ENCODE measurements around the gene CA5A.
A peak's percentile ranks its signal among the peaks of the same experiment; 100 is the strongest.
"Not testable (repeated sequence)": the region's sequence is repeated elsewhere in the genome, so short reads cannot be mapped to it uniquely, and the experiment has no call there.

The CA5A gene

GRCh38 chr16:87946596-87947347 is 10.4 kb upstream of the CA5A start:
- H3K4me3 ChIP-seq (ENCODE audit: low read length): no peak overlapping the region
- TF ChIP-seq CTCF (IDR thresholded peaks at IDR 0.05; ENCODE audit: insufficient read depth, low read depth, low read length, missing control alignments): no peak
- DNase-seq (ENCODE audit: low read depth): no peak

- DNase-seq (ENCODE audit: low read depth): peak; percentile 98
- no peak for TF ChIP-seq CTCF (IDR thresholded peaks at IDR 0.05; ENCODE audit: insufficient read depth, low read depth, low read length, missing control alignments)
- H3K4me3 ChIP-seq (ENCODE audit: low read length): peak overlapping the region; percentile 20
Measured at GRCh38 chr16:87945351-87946042, 9.2 kb upstream of the CA5A start.

GRCh38 chr16:87942680-87943079 is 6.4 kb upstream of the CA5A start:
- H3K4me3 ChIP-seq (ENCODE audit: low read length): no peak overlapping the region
- no peak for TF ChIP-seq CTCF (IDR thresholded peaks at IDR 0.05; ENCODE audit: insufficient read depth, low read depth, low read length, missing control alignments)
- no peak for DNase-seq (ENCODE audit: low read depth)

GRCh38 chr16:87939562-87940423 is 3.5 kb upstream of the CA5A start:
- DNase-seq (ENCODE audit: low read depth): no peak
- H3K4me3 ChIP-seq (ENCODE audit: low read length): no peak overlapping the region
- TF ChIP-seq CTCF (IDR thresholded peaks at IDR 0.05; ENCODE audit: insufficient read depth, low read depth, low read length, missing control alignments): no peak

- no peak overlapping the region for H3K4me3 ChIP-seq (ENCODE audit: low read length)
- TF ChIP-seq CTCF (IDR thresholded peaks at IDR 0.05; ENCODE audit: insufficient read depth, low read depth, low read length, missing control alignments): no peak
- DNase-seq (ENCODE audit: low read depth): no peak
Measured at GRCh38 chr16:87938412-87938949, 2.2 kb upstream of the CA5A start.

- not testable (repeated sequence) for DNase-seq (ENCODE audit: low read depth); H3K4me3 ChIP-seq (ENCODE audit: low read length)
Measured at GRCh38 chr16:87937231-87937542, 858 bp upstream of the CA5A start.

GRCh38 chr16:87936016-87936374 is 334 bp downstream of the CA5A start:
- not testable (repeated sequence) for DNase-seq (ENCODE audit: low read depth); H3K4me3 ChIP-seq (ENCODE audit: low read length)

- DNase-seq (ENCODE audit: low read depth); H3K4me3 ChIP-seq (ENCODE audit: low read length): not testable (repeated sequence)
Measured at GRCh38 chr16:87934752-87935425, 1.4 kb downstream of the CA5A start.
